HL-60 (cell line): ENCODE data around the gene ZNF22.

Source experiments
- DNase-seq, 2 experiments: peaks; one replicate each; pipeline ENCODE4 v3.0.0-alpha.2; 2010 to 2020; ENCODE audit warnings: low read depth in 1 of 2, low spot score in 1 of 2
- H3K27ac ChIP-seq: fragments of 250-450 bp; sonication (Bioruptor Pico); replicated peaks from 2 replicates; pipeline ENCODE4 v1.5.1; 2020; ENCODE audit warnings: mild to moderate bottlenecking, moderate library complexity
- H3K27me3 ChIP-seq: fragments of 250-450 bp; sonication (Bioruptor Pico); 2 replicates; pipeline ENCODE4 v1.5.1; 2021; ENCODE audit warnings: mild to moderate bottlenecking, moderate library complexity; ENCODE audit not compliant: insufficient read depth, poor library complexity, severe bottlenecking
- H3K4me3 ChIP-seq: replicated peaks from 2 replicates; pipeline ENCODE4 v1.5.1; 2011; ENCODE audit warnings: mild to moderate bottlenecking, control low read depth, low read length; ENCODE audit not compliant: insufficient read depth
- GABPA ChIP-seq: IDR thresholded peaks from 2 replicates; pipeline ENCODE4 v1.6.1; 2012; ENCODE audit warnings: low read depth
- POLR2AphosphoS5 ChIP-seq: IDR thresholded peaks from 2 replicates; pipeline ENCODE4 v1.6.1; 2012; ENCODE audit warnings: low read depth
- REST ChIP-seq: IDR thresholded peaks from 2 replicates; pipeline ENCODE4 v1.6.1; 2012; ENCODE audit warnings: low read depth; ENCODE audit not compliant: insufficient replicate concordance
- SPI1 ChIP-seq: IDR thresholded peaks from 2 replicates; pipeline ENCODE4 v1.6.1; 2012; ENCODE audit warnings: low read depth, mild to moderate bottlenecking, borderline replicate concordance
- TF ChIP-seq, protein P1 (sequence below): IDR thresholded peaks from one replicate; pipeline ENCODE4 v1.5.1; 2011; ENCODE audit warnings: low read length, control low read depth, inconsistent platforms; ENCODE audit not compliant: insufficient read depth

ZNF22 gene

DNA sequence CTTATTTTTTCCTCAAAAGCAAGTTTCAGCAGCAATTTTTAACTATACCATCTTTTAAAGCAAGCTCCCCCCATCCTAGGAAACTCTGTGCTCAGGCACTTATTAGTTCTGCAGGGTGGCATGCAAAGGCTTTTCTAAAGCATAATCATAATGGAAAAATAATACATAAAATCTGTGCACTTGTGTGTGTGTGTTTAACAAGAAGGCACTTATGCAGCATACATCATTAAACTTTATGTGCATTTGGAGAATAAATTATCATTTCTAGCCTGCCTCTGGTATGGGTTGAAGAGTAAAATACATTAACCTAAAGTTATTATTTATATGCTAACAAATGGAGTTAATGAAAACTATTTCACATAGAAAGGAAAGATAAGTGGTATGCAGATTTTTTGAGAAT is 46.7 kb upstream of the ZNF22 start:
- no peak overlapping the region for H3K4me3 ChIP-seq
- no peak for DNase-seq
- H3K27ac ChIP-seq, result no peak overlapping the region
- no peaks in the 10 kb centered on the region for H3K27me3 ChIP-seq
- no peak for TF ChIP-seq REST
- TF ChIP-seq, protein P1, sequence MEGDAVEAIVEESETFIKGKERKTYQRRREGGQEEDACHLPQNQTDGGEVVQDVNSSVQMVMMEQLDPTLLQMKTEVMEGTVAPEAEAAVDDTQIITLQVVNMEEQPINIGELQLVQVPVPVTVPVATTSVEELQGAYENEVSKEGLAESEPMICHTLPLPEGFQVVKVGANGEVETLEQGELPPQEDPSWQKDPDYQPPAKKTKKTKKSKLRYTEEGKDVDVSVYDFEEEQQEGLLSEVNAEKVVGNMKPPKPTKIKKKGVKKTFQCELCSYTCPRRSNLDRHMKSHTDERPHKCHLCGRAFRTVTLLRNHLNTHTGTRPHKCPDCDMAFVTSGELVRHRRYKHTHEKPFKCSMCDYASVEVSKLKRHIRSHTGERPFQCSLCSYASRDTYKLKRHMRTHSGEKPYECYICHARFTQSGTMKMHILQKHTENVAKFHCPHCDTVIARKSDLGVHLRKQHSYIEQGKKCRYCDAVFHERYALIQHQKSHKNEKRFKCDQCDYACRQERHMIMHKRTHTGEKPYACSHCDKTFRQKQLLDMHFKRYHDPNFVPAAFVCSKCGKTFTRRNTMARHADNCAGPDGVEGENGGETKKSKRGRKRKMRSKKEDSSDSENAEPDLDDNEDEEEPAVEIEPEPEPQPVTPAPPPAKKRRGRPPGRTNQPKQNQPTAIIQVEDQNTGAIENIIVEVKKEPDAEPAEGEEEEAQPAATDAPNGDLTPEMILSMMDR, result no peak
- TF ChIP-seq SPI1, result no peak
- no peak for TF ChIP-seq GABPA
- TF ChIP-seq POLR2AphosphoS5, result no peak

DNA sequence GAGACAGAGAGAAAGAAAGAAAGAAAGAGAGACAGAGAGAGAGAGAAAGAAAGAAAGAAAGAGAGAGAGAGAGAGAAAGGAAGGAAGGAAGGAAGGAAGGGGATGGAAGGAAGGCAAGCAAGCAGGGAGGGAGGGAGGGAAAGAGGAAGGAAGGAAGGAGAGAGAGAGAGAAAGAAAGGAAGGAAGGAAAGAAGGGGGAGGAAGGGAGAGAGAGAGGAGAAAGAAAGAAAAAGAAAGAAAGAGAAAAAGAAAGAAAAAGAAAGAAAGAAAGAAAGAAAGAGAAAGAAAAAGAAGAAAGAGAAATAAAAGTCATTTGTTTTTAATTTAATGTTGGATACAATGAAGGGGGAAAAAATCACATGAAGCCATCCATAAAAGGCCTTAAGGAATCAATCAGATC is 45.8 kb upstream of the ZNF22 start:
- no peak overlapping the region for H3K27ac ChIP-seq

DNA sequence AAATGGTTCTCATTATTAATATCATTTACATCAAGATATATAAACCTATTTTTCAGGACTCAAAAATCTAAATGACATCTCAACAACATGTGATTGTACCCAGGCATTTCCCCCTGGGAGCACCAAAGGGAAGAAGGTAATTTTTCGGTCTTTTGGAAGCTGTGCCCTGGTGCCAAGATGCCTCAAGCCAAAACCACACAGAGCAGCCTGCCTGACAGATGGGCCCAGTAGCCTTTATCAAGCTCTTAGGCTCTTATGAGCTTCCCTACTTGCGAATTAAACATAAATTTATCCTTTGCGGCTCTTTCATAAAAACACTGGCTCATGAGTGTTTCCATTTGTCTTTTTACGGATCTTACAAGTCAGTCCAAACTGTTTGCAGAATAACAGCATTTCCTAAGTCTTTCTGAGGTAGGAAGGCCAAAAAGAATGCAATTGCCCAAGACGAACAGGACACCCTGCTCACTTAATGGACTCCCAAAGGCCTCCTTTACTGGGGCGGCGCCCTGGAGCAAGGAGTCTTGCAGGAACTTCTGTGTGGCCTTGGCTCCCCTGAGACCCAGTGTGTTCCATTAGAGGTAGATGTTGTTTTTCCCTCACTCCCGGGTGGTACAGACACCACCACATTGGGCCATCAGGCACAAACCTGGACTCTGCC is 45.2 kb upstream of the ZNF22 start:
- no peak for DNase-seq
- Histone ChIP-seq H3K27me3 (no peaks in the 10 kb centered on the region), H3K27ac (no peak overlapping the region), H3K4me3 (no peak overlapping the region)
- TF ChIP-seq, protein P1, result no peak
- no peak for TF ChIP-seq POLR2AphosphoS5
- TF ChIP-seq SPI1, result no peak
- no peak for TF ChIP-seq GABPA
- TF ChIP-seq REST, result no peak

More for the DNA sequence above, 45.8 kb upstream of the ZNF22 start:
- Histone ChIP-seq H3K27me3 (no peaks in the 10 kb centered on the region), H3K4me3 (no peak overlapping the region)
- TF ChIP-seq POLR2AphosphoS5, result no peak
- no peak for TF ChIP-seq REST
- no peak for TF ChIP-seq SPI1
- TF ChIP-seq, protein P1, result no peak
- no peak for TF ChIP-seq GABPA
- DNase-seq, result no peak
